Measurements from ENCODE around the gene CD69. TPM values are rescaled to one million over a fixed set of nuclear protein-coding genes. Genes with fewer than 3 reads are reported as not detected.
A peak's percentile ranks its signal among the peaks of the same experiment; 100 is the strongest.

The CD69 gene
- total RNA-seq (0.93 TPM), polyA plus RNA-seq (ENCODE audit: insufficient read depth in 1 of 8, insufficient read length in 8 of 8, low replicate concordance in 1 of 8) (1 to 10 TPM in 2 of 8 donors, under 1 TPM in 6; 0.34 to 1.8 (median 0.73) TPM)
- long read RNA-seq, donor 1, result 0 reads
- long read RNA-seq, donor 2, result 0 reads
- long read RNA-seq, donor 3, result 0 reads
- long read RNA-seq, donor 4, partial matches to known transcripts, result 0 of 1 reads
- long read RNA-seq, donor 4, other reads (novel, unspliced or antisense), result 0 of 1 reads
- long read RNA-seq, donor 5, result 0 reads
- long read RNA-seq, donor 6, partial matches to known transcripts, result 0 of 1 reads
- long read RNA-seq, donor 6, other reads (novel, unspliced or antisense), result 0 of 1 reads
- long read RNA-seq, donor 7, result 0 reads
- long read RNA-seq, donor 8, result 0 reads
- long read RNA-seq, donor 9, result 0 reads
- long read RNA-seq, donor 10, result 0 reads
- long read RNA-seq, donor 11, result 0 reads

DNA sequence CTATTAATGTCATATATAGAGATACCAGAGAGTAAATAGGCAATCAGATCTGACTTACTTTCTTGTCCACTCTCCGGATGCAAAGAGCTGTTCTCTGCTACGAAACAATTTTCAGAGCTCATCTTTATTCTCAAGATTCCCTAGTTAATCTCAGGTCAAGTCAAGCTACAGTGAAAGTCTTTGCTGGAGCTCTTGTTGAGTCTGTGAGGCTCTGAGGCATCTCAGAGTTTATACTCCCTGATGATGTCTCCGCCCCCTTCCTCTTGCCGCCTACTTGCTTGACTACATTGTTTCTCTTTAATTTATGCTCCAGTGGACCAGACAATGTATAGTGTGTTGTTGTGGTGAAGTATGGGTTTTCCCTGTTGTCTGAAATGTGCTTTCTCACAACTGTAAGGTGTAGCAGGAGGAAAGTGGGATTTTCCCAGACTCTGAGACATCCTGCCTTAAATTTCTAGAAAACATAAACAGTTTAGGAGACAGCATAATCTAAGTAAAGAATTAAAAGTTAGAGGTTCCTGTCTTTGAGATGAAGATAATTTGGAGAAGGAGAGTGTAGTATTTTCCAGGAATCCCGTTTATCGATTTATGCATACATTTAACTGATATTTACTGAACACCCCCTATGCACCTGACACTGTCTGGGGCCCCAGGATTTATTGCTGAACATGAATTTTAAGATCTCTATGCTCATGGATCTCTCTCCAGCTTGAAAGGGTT lies at the start of gene CD69:
CD69 (minus strand) TSS at position 203 of the 720 bp plus-strand sequence; CDS start at position 122, 81 bp downstream.
- H3K4me3 ChIP-seq (ENCODE audit: low read length), result no peak within 1 kb of the TSS
- H3K9me3 ChIP-seq (replicated peaks; ENCODE audit: control insufficient read depth, low read depth, low read length), result no peaks in the 10 kb centered on the region
- peak within 1 kb of the TSS; percentile 16 for H3K27ac ChIP-seq (ENCODE audit: low read length)

GRCh38 chr12:9809866-9810265 lies 49.2 kb upstream of the CD69 start:
- Histone ChIP-seq H3K9me3 (replicated peaks; ENCODE audit: control insufficient read depth, low read depth, low read length) (no peaks in the 10 kb centered on the region), H3K4me3 (ENCODE audit: low read length) (no peak overlapping the region), H3K27ac (ENCODE audit: low read length) (no peak overlapping the region), H3K4me1 (ENCODE audit: control insufficient read depth, insufficient read depth, low read length) (no peaks in the 10 kb centered on the region), H3K27me3 (ENCODE audit: control insufficient read depth, insufficient read depth, low read length) (no peaks in the 10 kb centered on the region), H3K36me3 (ENCODE audit: control insufficient read depth, insufficient read depth, low read length) (no peaks in the 10 kb centered on the region)
- no peak for DNase-seq

More for the DNA sequence above, at the start of gene CD69:
- no peak for DNase-seq
- no peaks in the 10 kb centered on the region for H3K27me3 ChIP-seq (ENCODE audit: control insufficient read depth, insufficient read depth, low read length)
- H3K36me3 ChIP-seq (ENCODE audit: control insufficient read depth, insufficient read depth, low read length), result no peaks in the 10 kb centered on the region
- WGBS (ENCODE audit: insufficient coverage), result no CpG with 5 or more reads among the region's 6 CpGs
- H3K4me1 ChIP-seq (ENCODE audit: control insufficient read depth, insufficient read depth, low read length), result no peaks in the 10 kb centered on the region

GRCh38 chr12:9809338-9809737 lies 48.6 kb upstream of the CD69 start:
- no CpG with 5 or more reads among the region's 4 CpGs for WGBS (ENCODE audit: insufficient coverage)
- no peaks in the 10 kb centered on the region for H3K9me3 ChIP-seq (replicated peaks; ENCODE audit: control insufficient read depth, low read depth, low read length)
- peak; percentile 49 for DNase-seq
- H3K4me3 ChIP-seq (ENCODE audit: low read length), result no peak overlapping the region
- no peaks in the 10 kb centered on the region for H3K36me3 ChIP-seq (ENCODE audit: control insufficient read depth, insufficient read depth, low read length)
- H3K27ac ChIP-seq (ENCODE audit: low read length), result no peak overlapping the region
- H3K27me3 ChIP-seq (ENCODE audit: control insufficient read depth, insufficient read depth, low read length), result no peaks in the 10 kb centered on the region
- H3K4me1 ChIP-seq (ENCODE audit: control insufficient read depth, insufficient read depth, low read length), result no peaks in the 10 kb centered on the region

DNA sequence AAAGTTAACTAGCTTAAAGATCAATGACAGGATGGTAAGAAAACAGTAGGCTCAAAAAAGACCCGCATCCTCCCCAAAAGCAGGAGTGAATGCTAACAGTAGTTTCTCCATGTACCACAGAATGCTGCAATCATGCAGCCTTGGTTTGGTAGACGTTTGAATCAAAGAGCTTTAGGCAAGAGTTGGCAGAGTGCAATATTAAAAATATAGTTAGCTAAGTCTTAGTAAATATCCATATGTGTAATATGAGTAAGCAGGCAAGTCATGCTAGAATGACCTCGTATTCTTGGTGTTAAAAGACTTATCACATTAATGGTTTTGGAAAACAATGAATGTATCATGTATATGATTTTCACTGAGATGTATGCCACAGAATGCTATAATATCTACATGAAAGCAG lies 47.8 kb upstream of the CD69 start:
- Histone ChIP-seq H3K4me3 (ENCODE audit: low read length) (no peak overlapping the region), H3K27me3 (ENCODE audit: control insufficient read depth, insufficient read depth, low read length) (no peaks in the 10 kb centered on the region), H3K4me1 (ENCODE audit: control insufficient read depth, insufficient read depth, low read length) (no peaks in the 10 kb centered on the region), H3K27ac (ENCODE audit: low read length) (no peak overlapping the region), H3K9me3 (replicated peaks; ENCODE audit: control insufficient read depth, low read depth, low read length) (no peaks in the 10 kb centered on the region), H3K36me3 (ENCODE audit: control insufficient read depth, insufficient read depth, low read length) (no peaks in the 10 kb centered on the region)
- no peak for DNase-seq
- WGBS (ENCODE audit: insufficient coverage), result no CpG with 5 or more reads among the region's 3 CpGs

DNA sequence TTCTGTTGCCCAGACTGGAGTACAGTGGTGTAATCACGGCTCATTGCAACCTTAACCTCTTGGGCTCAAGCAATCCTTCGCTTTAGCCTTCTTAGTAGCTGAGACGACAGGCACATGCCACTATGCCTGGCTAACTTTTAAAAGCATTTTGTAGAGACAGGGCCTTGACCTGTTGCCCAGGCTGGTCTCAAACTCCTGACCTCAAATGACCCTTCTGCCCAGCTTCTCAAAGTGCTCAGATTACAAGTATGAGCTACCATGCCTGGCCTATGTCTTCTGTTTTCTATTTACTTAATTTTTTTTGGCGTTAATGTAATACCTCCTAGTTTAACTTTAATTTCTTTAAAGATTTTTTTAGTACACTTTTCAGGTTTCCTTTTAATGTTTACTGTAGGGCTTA lies 46.0 kb upstream of the CD69 start:
- H3K36me3 ChIP-seq (ENCODE audit: control insufficient read depth, insufficient read depth, low read length), result no peaks in the 10 kb centered on the region
- no peak for DNase-seq
- H3K27me3 ChIP-seq (ENCODE audit: control insufficient read depth, insufficient read depth, low read length), result no peaks in the 10 kb centered on the region
- no peak overlapping the region for H3K4me3 ChIP-seq (ENCODE audit: low read length)
- 61% methylated on average over 3 of the region's 4 CpGs for WGBS (ENCODE audit: insufficient coverage)
- H3K4me1 ChIP-seq (ENCODE audit: control insufficient read depth, insufficient read depth, low read length), result no peaks in the 10 kb centered on the region
- no peaks in the 10 kb centered on the region for H3K9me3 ChIP-seq (replicated peaks; ENCODE audit: control insufficient read depth, low read depth, low read length)
- H3K27ac ChIP-seq (ENCODE audit: low read length), result no peak overlapping the region

- no peak for DNase-seq
- no peaks in the 10 kb centered on the region for H3K4me1 ChIP-seq (ENCODE audit: control insufficient read depth, insufficient read depth, low read length)
- no peak overlapping the region for H3K27ac ChIP-seq (ENCODE audit: low read length)
- H3K36me3 ChIP-seq (ENCODE audit: control insufficient read depth, insufficient read depth, low read length), result no peaks in the 10 kb centered on the region
- no CpG with 5 or more reads among the region's 2 CpGs for WGBS (ENCODE audit: insufficient coverage)
- no peak overlapping the region for H3K4me3 ChIP-seq (ENCODE audit: low read length)
- H3K9me3 ChIP-seq (replicated peaks; ENCODE audit: control insufficient read depth, low read depth, low read length), result no peaks in the 10 kb centered on the region
- H3K27me3 ChIP-seq (ENCODE audit: control insufficient read depth, insufficient read depth, low read length), result no peaks in the 10 kb centered on the region
Measured at GRCh38 chr12:9805883-9806282, 45.2 kb upstream of the CD69 start.

DNA sequence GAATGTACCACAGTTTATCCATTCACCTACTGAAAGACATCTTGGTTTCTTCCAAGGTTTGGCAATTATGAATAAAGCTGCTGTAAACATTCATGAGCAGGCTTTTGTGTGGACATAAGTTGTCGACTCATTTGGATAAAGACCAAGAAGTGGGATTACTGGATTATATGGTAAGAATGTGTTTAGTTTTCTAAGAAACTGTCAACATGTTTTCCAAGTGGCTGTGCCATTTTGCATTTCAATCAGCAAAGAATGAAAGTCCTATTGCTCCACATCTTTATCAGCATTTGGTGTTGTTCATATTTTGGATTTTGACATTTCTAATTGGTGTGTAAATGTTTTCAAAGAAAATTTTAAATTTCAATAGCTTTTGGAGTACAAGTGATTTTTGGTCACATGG lies 39.3 kb upstream of the CD69 start:
- H3K27ac ChIP-seq (ENCODE audit: low read length), result no peak overlapping the region
- H3K27me3 ChIP-seq (ENCODE audit: control insufficient read depth, insufficient read depth, low read length), result no peaks in the 10 kb centered on the region
- no peak overlapping the region for H3K4me3 ChIP-seq (ENCODE audit: low read length)
- no peaks in the 10 kb centered on the region for H3K4me1 ChIP-seq (ENCODE audit: control insufficient read depth, insufficient read depth, low read length)
- no peak for DNase-seq
- 100% methylated on average over 1 of the region's 1 CpG for WGBS (ENCODE audit: insufficient coverage)
- H3K9me3 ChIP-seq (replicated peaks; ENCODE audit: control insufficient read depth, low read depth, low read length), result no peaks in the 10 kb centered on the region
- no peaks in the 10 kb centered on the region for H3K36me3 ChIP-seq (ENCODE audit: control insufficient read depth, insufficient read depth, low read length)

DNA sequence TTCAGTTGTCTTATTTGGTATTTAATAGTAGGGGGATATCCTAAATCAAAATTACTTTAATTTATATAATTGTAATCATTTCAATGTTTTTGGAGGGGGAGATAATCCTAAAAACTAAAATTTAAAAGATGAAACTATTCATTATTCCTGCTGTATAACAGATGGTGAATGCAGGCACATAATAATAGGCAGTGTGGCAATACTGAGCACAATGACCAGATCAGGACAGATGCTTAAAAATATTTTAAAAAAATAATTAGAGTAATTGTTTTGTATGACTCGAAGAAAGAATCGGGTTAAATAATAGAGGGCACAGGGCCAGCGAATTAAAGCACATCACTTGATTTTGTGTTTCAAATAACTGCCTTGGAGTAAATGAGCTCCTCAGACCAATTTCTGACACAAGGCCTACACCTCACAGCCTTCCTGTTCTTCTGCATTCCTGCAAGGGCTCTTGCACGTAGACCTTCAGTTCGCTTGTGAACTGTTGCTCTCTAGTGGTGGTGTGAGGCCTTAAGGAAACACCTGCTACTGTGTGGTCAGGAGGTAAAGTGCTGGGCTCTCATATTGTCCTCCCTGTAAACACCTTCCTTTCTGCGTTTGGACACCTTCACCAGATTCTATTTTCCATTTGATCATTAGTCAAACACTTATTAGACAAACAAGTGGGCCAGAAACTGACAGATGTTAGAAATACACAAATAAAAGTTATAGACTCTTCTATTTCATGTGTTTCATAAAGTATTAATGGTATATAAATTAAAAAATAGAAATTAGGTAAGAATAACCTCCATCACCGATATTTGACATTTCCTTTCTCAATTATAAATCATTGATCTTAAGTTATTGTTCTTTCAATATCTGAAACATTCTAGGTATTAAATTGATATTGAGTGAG lies 37.3 kb upstream of the CD69 start:
- H3K4me1 ChIP-seq (ENCODE audit: control insufficient read depth, insufficient read depth, low read length), result no peaks in the 10 kb centered on the region
- H3K36me3 ChIP-seq (ENCODE audit: control insufficient read depth, insufficient read depth, low read length), result no peaks in the 10 kb centered on the region
- peak; percentile 45 for DNase-seq
- H3K4me3 ChIP-seq (ENCODE audit: low read length), result no peak overlapping the region
- H3K27ac ChIP-seq (ENCODE audit: low read length), result no peak overlapping the region
- no peaks in the 10 kb centered on the region for H3K9me3 ChIP-seq (replicated peaks; ENCODE audit: control insufficient read depth, low read depth, low read length)
- no CpG with 5 or more reads among the region's 7 CpGs for WGBS (ENCODE audit: insufficient coverage)
- no peaks in the 10 kb centered on the region for H3K27me3 ChIP-seq (ENCODE audit: control insufficient read depth, insufficient read depth, low read length)

- Histone ChIP-seq H3K27me3 (ENCODE audit: control insufficient read depth, insufficient read depth, low read length) (no peaks in the 10 kb centered on the region), H3K4me3 (ENCODE audit: low read length) (no peak overlapping the region), H3K36me3 (ENCODE audit: control insufficient read depth, insufficient read depth, low read length) (no peaks in the 10 kb centered on the region), H3K9me3 (replicated peaks; ENCODE audit: control insufficient read depth, low read depth, low read length) (no peaks in the 10 kb centered on the region), H3K4me1 (ENCODE audit: control insufficient read depth, insufficient read depth, low read length) (no peaks in the 10 kb centered on the region), H3K27ac (ENCODE audit: low read length) (no peak overlapping the region)
- WGBS (ENCODE audit: insufficient coverage), result no CpG with 5 or more reads among the region's 7 CpGs
- no peak for DNase-seq
Measured at GRCh38 chr12:9796971-9797370, 36.3 kb upstream of the CD69 start.

DNA sequence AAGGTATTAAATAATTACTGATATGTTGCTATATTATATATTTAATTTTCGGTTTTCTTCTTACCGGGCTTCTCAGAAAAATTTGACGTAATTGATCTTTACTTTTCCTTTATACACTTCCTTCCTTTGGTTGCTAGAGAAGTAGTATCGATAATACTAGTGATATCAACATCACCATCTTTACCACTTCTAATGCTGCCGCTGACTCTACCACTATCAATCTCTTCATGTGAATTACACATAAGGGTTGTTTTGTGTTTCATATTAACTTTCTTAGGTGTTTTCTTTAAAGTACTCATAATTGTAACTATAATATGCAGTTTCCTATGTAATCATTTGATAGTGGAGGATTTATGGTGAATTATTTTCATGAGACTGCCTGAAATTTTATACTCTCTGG lies 35.6 kb upstream of the CD69 start:
- no CpG with 5 or more reads among the region's 5 CpGs for WGBS (ENCODE audit: insufficient coverage)
- Histone ChIP-seq H3K27me3 (ENCODE audit: control insufficient read depth, insufficient read depth, low read length) (no peaks in the 10 kb centered on the region), H3K4me1 (ENCODE audit: control insufficient read depth, insufficient read depth, low read length) (no peaks in the 10 kb centered on the region), H3K27ac (ENCODE audit: low read length) (no peak overlapping the region), H3K9me3 (replicated peaks; ENCODE audit: control insufficient read depth, low read depth, low read length) (no peaks in the 10 kb centered on the region), H3K4me3 (ENCODE audit: low read length) (no peak overlapping the region), H3K36me3 (ENCODE audit: control insufficient read depth, insufficient read depth, low read length) (no peaks in the 10 kb centered on the region)
- DNase-seq, result no peak
